Measurements from ENCODE around the gene EXOSC1. TPM values are rescaled to one million over a fixed set of nuclear protein-coding genes. Genes with fewer than 3 reads are reported as not detected.
"Not testable (repeated sequence)": the region's sequence is repeated elsewhere in the genome, so short reads cannot be mapped to it uniquely, and the experiment has no call there.

The EXOSC1 gene
- total and polyA plus RNA-seq, 9 donors: 22.1 to 38.3 (median 26.9) TPM

DNA sequence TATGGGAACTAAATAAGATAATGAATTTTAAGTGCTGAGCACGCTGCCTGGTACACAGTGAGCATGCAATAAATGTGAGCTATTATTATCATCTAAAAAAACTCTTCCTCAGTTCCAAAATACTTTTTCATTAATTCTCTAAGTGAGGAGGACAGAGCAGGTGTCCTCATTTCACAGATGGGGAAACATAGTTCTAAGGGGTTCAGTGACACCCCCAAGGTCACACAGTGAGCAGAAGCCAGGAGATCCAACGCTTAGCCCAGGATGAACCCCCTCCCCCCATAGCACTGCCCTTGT lies 37.9 kb downstream of the EXOSC1 start:
- no peaks in the 10 kb centered on the region for H3K27me3 ChIP-seq
- TF ChIP-seq EP300 (IDR thresholded peaks at IDR 0.05) (no peak), POLR2A (IDR thresholded peaks at IDR 0.05) (no peak)
- TF ChIP-seq, protein P1, sequence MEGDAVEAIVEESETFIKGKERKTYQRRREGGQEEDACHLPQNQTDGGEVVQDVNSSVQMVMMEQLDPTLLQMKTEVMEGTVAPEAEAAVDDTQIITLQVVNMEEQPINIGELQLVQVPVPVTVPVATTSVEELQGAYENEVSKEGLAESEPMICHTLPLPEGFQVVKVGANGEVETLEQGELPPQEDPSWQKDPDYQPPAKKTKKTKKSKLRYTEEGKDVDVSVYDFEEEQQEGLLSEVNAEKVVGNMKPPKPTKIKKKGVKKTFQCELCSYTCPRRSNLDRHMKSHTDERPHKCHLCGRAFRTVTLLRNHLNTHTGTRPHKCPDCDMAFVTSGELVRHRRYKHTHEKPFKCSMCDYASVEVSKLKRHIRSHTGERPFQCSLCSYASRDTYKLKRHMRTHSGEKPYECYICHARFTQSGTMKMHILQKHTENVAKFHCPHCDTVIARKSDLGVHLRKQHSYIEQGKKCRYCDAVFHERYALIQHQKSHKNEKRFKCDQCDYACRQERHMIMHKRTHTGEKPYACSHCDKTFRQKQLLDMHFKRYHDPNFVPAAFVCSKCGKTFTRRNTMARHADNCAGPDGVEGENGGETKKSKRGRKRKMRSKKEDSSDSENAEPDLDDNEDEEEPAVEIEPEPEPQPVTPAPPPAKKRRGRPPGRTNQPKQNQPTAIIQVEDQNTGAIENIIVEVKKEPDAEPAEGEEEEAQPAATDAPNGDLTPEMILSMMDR (IDR thresholded peaks at IDR 0.05): no peak
- intact Hi-C loops (cut with DNase I): loop anchor here in 1 of 4 donors (10.0 kb wide), 1 partner anchor 207 kb away; no protein-coding TSS in a partner anchor
- DNase-seq: no peak
- no peaks in the 10 kb centered on the region for H3K4me1 ChIP-seq (ENCODE audit: insufficient read depth)
- WGBS, 3 donors: 76 to 85% (median 78%) methylated on average over 2 of the region's 2 CpGs
- H3K27ac ChIP-seq: no peak overlapping the region
- no peak overlapping the region for H3K4me3 ChIP-seq
- no peaks in the 10 kb centered on the region for H3K9me3 ChIP-seq
- H3K36me3 ChIP-seq: no peaks in the 10 kb centered on the region

DNA sequence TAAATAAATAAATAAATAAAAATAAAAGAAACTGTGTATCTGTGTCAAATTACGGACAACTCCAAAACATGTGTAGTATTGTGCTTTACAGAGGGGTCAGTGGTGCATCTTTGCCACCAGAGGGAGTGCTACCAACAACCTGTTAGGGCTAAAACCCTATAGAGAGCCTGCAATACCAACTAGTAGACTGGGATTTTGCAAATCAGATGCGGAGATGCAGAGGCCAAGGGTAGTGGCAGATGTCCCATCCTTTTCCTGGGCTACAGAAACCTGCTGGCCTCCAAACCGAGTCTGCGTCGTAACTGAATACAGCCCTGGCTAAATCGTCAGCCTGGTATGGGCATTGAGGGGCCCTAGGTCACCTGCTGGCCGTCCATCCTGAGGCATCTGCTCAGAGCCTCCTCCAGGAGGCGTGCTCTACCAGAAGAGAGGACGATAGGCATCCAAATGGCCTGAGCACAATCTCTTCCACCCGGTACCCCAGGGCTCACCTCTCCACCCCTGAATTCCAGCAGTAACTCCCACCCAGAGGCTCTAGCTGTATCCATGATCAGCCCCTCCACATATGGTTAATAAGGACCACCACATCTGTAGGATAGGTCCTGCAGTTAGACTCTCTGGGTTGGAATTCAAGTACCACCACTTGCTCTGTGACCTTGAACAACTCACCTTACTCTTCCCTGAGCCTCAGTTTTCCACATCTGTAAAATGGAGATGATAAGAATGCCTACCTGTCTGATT lies 38.4 kb downstream of the EXOSC1 start:
- TF ChIP-seq, protein P1 (IDR thresholded peaks at IDR 0.05): peak; percentile 57 to 69 (median 64)
- no peak for TF ChIP-seq EP300 (IDR thresholded peaks at IDR 0.05)
- Histone ChIP-seq H3K4me1 (ENCODE audit: insufficient read depth) (no peaks in the 10 kb centered on the region), H3K27me3 (no peaks in the 10 kb centered on the region), H3K9me3 (no peaks in the 10 kb centered on the region), H3K27ac (no peak overlapping the region), H3K36me3 (no peaks in the 10 kb centered on the region), H3K4me3 (no peak overlapping the region)
- intact Hi-C loops (cut with DNase I): loop anchor here in 1 of 4 donors (10.0 kb wide), 1 partner anchor 207 kb away; no protein-coding TSS in a partner anchor
- peak in 3 of 5 donors; percentile 49 to 68 (median 66) for DNase-seq
- 3 to 4% (median 4%) methylated on average over 10 of the region's 10 CpGs for whole genome bisulfite sequencing, 3 donors

DNA sequence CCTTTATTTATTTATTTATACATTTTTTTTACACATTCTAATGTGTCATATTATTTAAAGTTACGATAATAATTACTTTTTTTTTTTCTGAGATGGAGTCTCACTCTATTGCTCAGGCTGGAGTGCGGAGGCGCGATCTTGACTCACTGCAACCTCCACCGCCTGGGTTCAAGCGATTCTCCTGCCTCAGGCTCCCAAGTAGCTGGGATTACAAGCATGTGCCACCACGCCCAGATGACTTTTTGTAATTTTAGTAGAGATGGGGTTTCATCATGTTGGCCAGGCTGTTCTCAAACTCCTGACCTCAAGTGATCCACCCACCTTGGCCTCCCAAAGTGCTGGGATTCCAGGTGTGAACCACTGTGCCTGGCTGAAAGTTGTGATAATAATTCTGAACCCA lies 39.3 kb downstream of the EXOSC1 start:
- H3K27ac ChIP-seq; H3K4me1 ChIP-seq (ENCODE audit: insufficient read depth); DNase-seq; H3K36me3 ChIP-seq; H3K27me3 ChIP-seq; H3K4me3 ChIP-seq; H3K9me3 ChIP-seq: not testable (repeated sequence)
- intact Hi-C loops (cut with DNase I): loop anchor here in 1 of 4 donors (10.0 kb wide), 1 partner anchor 208 kb away; no protein-coding TSS in a partner anchor
- WGBS, 3 donors: 94 to 95% (median 94%) methylated on average over 7 of the region's 7 CpGs

DNA sequence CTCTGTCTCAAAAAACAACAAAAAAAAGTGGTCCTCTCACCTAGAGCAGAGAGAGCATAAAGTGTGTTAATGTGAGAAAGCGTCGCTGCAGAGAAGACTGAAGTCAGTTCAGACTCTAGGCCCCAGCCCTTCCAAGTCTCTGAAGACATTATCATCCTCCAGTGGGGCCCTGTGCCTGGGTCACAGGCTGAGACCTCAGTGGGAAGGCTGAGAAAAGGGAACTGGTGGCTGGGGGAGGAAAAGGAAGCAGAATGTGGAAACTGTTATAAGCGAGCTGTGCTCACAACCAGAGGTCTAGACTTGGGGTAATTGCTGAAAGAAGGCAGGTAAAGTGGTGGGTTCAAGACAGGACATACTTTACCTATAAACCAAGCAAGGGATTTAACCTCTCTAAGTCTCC lies 39.7 kb downstream of the EXOSC1 start:
- intact Hi-C loops (cut with DNase I): loop anchor here in 1 of 4 donors (10.0 kb wide), 1 partner anchor 209 kb away; no protein-coding TSS in a partner anchor
- Histone ChIP-seq H3K36me3 (no peaks in the 10 kb centered on the region), H3K9me3 (no peaks in the 10 kb centered on the region), H3K27me3 (no peaks in the 10 kb centered on the region), H3K4me3 (no peak overlapping the region), H3K27ac (no peak overlapping the region), H3K4me1 (ENCODE audit: insufficient read depth) (no peaks in the 10 kb centered on the region)
- DNase-seq: no peak
- WGBS, 3 donors: 69 to 88% (median 75%) methylated on average over 3 of the region's 3 CpGs
- TF ChIP-seq, protein P1 (IDR thresholded peaks at IDR 0.05): no peak
- TF ChIP-seq POLR2A (IDR thresholded peaks at IDR 0.05) (no peak), EP300 (IDR thresholded peaks at IDR 0.05) (no peak)

DNA sequence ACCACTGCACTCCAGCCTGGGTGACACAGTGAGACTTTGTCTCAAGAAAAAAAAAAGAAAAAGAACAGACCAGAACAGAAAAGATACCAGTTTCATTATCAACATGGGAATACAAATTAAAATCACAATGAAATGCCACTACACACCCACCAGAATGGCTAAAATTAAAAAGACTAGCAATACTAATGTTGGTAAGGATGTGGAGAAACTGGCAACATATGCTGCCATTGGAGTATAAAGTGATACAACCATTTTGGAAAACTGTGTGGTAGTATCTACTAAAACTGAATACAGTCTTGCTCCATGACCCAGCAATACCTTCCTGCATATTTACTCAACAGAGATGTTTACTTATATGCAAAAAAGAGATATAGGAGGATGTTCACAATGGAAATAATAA lies 41.8 kb downstream of the EXOSC1 start:
- Histone ChIP-seq H3K4me3 (no peak overlapping the region), H3K4me1 (ENCODE audit: insufficient read depth) (peaks cover 4% of the 10 kb centered on the region), H3K9me3 (no peaks in the 10 kb centered on the region), H3K36me3 (no peaks in the 10 kb centered on the region), H3K27me3 (no peaks in the 10 kb centered on the region), H3K27ac (no peak overlapping the region)
- intact Hi-C loops (cut with DNase I): loop anchor here in 1 of 4 donors (10.0 kb wide), 1 partner anchor 211 kb away; no protein-coding TSS in a partner anchor
- TF ChIP-seq EP300 (IDR thresholded peaks at IDR 0.05): no peak
- TF ChIP-seq, protein P1 (IDR thresholded peaks at IDR 0.05): no peak
- no peak for TF ChIP-seq POLR2A (IDR thresholded peaks at IDR 0.05)
- no peak for DNase-seq
